22Rv1 (cell line): ENCODE measurements around the gene PIGB.
"Not testable (repeated sequence)": the region's sequence is repeated elsewhere in the genome, so short reads cannot be mapped to it uniquely, and the experiment has no call there.

ENCODE experiments used
- H3K27ac ChIP-seq: fragments of 450-650 bp; 2 replicates; pipeline ENCODE4 v1.5.1; 2017
- ZFX ChIP-seq: fragments of 450-650 bp; IDR thresholded peaks from 2 replicates; pipeline ENCODE4 v1.6.1; 2017; ENCODE audit warnings: antibody characterized with exemption, borderline replicate concordance
- TF ChIP-seq, protein P1 (sequence below): fragments of 450-650 bp; IDR thresholded peaks from 2 replicates; pipeline ENCODE4 v1.5.1; 2017; ENCODE audit warnings: mild to moderate bottlenecking

Gene PIGB

DNA sequence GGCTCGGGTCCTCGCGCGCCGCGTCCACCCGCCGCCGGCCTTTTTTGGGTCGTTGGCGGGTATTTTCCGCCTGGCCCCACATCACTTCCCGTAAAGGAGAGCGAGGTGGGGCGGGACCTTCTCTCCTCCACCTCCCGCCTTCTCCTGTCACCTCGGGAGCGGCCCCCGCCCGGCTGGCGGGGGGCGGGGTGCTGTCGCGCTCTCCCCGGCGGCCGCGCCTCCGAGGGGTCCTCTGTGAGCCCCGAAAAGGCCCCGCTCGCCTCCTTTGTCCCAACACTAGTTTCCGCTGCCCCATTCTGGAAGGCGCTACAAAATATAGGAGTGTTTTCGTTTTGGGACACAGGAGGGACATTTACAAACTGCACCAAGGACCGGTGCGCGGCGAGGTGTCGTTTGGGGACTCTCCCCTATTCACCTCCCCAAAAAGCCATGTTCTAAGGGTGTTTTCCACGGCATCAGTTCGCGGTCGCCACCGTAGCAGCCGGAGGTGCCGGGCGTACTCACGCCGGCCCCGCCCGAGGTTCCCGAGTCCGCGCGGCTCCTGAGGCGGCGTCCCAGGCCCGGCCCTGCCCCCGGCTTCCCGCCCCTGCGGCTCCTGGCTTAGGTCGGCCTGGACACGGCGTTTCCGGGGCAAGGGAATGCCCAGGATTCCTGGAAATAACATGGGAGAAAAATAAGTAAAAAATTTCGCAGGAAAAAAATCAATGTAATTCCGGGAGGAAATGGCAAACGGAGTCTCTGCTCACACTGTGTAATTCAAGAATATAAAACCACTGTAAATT, 29.1 kb upstream of the PIGB start, which contains the start of gene RAB27A:
TSS of gene RAB27A (minus strand) at position 68 of the 782 bp plus-strand sequence. CDS start 54,879 bp downstream, outside the sequence.
- TF ChIP-seq ZFX = no peak
- TF ChIP-seq, protein P1, sequence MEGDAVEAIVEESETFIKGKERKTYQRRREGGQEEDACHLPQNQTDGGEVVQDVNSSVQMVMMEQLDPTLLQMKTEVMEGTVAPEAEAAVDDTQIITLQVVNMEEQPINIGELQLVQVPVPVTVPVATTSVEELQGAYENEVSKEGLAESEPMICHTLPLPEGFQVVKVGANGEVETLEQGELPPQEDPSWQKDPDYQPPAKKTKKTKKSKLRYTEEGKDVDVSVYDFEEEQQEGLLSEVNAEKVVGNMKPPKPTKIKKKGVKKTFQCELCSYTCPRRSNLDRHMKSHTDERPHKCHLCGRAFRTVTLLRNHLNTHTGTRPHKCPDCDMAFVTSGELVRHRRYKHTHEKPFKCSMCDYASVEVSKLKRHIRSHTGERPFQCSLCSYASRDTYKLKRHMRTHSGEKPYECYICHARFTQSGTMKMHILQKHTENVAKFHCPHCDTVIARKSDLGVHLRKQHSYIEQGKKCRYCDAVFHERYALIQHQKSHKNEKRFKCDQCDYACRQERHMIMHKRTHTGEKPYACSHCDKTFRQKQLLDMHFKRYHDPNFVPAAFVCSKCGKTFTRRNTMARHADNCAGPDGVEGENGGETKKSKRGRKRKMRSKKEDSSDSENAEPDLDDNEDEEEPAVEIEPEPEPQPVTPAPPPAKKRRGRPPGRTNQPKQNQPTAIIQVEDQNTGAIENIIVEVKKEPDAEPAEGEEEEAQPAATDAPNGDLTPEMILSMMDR = no peak
- H3K27ac ChIP-seq = peak within 1 kb of the TSS; percentile 69

DNA sequence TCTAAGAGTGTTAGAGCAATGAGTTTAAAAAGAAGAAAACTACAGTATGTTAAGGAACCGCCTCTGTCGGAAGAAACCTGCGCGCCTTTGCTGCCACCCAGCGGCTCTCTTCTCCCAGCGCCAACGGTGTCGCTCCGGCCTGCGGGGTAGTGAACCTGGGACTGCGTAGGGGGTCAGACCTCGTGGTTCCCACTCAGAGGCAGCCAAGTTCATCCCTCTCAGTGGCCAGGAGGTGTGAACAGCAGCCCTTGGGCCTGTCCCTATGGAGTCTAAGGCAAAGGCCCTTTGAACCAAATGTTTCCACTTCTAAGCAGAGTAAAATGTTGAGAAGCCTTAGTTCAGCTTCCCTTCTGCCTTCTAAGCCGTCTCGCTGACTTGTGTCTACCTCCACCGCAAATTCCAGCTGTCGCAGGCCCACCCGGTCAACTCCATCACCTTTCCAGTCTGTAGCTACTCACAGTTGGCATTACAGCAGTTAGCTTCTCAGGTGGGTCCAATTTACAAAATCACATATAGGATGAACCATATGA, 28.4 kb upstream of the PIGB start:
- TF ChIP-seq, protein P1 = peak; percentile 93
- TF ChIP-seq ZFX = no peak
- peak overlapping the region; percentile 69 for H3K27ac ChIP-seq

DNA sequence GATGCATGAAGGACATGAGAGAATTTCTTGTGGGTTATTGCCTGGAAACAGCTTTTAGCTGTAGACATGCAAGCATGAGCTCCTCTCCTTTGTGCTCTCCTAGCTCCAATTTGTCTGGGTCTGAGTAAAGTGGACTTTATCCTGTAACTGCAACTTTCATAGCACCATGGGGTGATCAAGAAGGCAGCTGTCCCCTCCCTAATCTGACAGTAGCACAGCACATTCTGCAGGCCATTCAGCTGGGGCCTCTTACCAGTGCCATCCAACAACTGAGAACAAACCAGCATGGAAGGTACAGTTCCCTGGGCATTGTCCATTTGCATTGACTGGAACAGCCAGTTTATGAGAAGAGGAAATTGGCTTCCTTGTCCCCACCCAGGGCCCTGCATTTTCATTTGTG, 21.7 kb upstream of the PIGB start:
- no peak for TF ChIP-seq ZFX
- TF ChIP-seq, protein P1 = no peak
- H3K27ac ChIP-seq = no peak overlapping the region

DNA sequence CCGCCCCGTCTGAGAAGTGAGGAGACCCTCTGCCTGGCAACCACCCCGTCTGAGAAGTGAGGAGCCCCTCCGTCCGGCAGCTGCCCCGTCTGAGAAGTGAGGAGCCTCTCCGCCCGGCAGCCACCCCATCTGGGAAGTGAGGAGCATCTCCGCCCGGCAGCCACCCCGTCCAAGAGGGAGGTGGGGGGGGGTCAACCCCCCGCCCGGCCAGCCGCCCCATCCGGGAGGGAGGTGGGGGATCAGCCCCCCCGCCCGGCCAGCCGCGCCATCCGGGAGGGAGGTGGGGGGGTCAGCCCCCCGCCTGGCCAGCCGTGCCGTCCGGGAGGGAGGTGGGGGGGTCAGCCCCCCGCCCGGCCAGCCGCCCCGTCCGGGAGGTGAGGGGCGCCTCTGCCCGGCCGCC, 16.2 kb upstream of the PIGB start:
- not testable (repeated sequence) for H3K27ac ChIP-seq

DNA sequence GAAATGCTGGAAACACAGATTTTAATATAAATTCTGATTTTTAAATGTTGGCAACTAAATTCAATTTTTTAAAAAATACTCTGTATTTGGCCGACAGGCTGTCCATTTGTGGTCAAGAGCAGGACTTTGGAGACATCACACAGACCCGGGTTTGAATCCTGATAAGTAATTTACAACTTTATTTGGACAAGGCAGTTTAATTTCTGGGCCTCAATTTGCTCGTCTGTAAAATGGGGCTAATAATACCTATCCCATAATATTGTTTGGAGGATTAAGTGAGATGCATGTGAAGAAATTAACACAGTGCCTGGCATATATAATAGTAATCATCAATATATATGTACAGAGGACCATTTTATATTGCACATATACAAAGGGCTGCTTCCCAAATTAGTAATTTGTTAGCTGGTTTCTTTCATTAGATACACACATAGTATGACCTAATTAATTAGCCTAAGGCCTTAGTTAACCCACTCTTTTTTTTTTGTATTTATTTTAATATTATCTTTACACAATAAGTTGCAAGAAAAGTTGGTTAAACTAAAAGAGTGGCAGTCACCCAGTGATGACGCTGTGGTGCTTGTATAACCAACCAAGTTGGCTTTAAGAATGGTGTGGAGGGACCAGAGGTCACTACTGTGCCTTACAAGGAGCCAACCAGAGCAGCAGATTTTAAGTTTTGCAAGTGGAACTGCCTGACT, 665 bp downstream of the PIGB start:
- TF ChIP-seq ZFX = no peak
- TF ChIP-seq, protein P1 = no peak
- peak overlapping the region; percentile 84 for H3K27ac ChIP-seq

DNA sequence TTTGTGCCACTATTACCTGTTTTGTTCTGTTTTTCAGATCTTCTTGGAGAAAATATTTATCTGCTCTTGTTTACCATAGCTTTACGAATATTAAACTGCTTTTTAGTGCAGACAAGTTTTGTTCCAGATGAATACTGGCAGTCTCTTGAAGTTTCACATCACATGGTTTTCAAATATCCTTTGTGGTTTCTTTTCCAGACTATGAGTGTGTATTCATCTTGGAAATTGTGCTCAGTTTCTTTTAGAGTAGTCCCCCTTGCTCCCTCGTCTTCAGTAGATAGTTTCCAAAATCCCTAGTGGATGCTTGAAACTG, 1.2 kb downstream of the PIGB start:
- no peak overlapping the region for H3K27ac ChIP-seq
- TF ChIP-seq, protein P1 = no peak
- TF ChIP-seq ZFX = no peak

DNA sequence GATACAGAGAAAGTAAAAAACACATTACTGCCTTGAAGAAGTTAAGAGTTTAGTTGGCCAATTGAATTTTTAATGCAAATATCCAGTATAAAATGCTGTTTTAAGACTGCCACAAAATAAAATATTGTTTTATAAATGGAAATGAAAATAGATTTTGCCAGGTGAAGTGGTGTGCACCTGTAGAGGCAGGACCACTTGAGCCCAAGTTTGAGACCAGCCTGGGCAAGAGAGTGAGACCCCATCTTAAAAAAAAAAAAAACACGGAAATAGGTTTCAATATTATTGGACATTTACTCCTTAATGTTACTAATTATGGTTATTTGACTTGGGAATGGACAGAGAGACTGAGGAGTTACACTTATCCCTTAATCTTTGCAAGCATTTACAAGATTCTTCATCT, 1.9 kb downstream of the PIGB start:
- TF ChIP-seq, protein P1 = no peak
- TF ChIP-seq ZFX = no peak

More for the DNA sequence above, 1.9 kb downstream of the PIGB start:
- no peak overlapping the region for H3K27ac ChIP-seq
